AG09319 (cell line): ENCODE data around the gene VPS33A.

Experiments used
- DNase-seq: peaks from one replicate; pipeline ENCODE4 v3.0.0-alpha.2; 2010; ENCODE audit warnings: low read depth; ENCODE audit errors: extremely low read depth
- TF ChIP-seq, protein P1 (sequence below): IDR thresholded peaks from 2 replicates; pipeline ENCODE4 v1.5.1; 2011; ENCODE audit warnings: low read depth, mild to moderate bottlenecking, inconsistent platforms, low read length, moderate library complexity

The VPS33A gene

DNA sequence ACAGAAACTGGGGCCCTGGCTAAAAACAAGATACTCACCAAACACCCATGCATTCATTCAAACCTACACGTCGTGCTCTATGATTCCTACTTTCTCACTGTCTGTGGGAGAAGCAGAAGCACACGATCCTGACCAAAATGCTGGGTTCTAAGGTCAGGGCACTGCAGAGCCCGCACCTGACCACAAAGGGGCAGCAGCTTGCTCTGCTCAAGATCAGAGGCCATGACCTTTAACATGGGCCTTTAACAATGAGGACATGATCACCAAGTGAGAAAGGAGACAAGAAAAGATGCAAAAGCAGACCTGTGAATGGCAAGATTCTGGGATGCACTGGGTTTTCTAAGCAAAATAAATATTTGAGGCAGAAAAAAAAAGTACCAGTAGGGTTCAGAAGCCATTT is 40.1 kb upstream of the VPS33A start:
- TF ChIP-seq, protein P1, sequence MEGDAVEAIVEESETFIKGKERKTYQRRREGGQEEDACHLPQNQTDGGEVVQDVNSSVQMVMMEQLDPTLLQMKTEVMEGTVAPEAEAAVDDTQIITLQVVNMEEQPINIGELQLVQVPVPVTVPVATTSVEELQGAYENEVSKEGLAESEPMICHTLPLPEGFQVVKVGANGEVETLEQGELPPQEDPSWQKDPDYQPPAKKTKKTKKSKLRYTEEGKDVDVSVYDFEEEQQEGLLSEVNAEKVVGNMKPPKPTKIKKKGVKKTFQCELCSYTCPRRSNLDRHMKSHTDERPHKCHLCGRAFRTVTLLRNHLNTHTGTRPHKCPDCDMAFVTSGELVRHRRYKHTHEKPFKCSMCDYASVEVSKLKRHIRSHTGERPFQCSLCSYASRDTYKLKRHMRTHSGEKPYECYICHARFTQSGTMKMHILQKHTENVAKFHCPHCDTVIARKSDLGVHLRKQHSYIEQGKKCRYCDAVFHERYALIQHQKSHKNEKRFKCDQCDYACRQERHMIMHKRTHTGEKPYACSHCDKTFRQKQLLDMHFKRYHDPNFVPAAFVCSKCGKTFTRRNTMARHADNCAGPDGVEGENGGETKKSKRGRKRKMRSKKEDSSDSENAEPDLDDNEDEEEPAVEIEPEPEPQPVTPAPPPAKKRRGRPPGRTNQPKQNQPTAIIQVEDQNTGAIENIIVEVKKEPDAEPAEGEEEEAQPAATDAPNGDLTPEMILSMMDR: no peak; the same call in 1 of the 2 replicates

DNA sequence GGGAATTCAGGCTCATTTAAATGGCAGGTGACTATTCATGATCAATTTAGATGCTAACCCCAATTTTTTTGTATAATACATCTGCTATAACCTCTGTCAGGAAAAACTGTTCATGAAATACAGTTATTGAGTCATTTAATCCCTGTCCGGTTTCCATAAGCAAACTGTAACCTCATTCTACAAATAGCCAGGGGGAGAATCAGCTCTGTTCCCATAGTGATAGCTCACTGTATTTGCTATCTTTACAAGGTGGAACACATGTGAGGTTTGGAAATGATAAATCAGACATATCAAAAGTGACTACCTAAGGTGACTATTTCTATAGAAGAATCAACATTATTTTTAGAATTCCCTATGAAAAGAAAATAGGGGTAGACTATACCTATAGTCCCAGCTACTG is 38.6 kb upstream of the VPS33A start:
- TF ChIP-seq, protein P1: no peak
- no peak for DNase-seq

More for the DNA sequence above, 40.1 kb upstream of the VPS33A start:
- DNase-seq: no peak

DNA sequence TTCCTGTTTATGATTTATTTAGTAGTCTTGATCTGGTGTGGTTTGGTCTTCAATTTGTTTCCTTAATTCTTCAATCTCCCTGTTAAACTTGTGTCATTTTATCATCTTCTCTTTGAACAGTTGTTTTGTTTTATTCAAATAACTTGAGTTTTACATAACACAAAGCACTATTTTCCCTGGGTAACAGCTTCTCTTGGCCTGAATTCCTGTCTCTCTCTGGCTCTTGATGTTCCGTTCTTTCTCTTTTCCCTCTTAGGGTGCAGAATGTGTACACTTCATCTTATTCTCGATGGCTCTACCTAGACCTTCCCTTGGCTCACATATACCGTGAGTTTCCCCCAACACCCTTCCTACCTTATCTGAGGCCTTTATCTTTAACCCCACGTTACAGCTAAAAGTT is 36.8 kb upstream of the VPS33A start:
- no peak for DNase-seq
- TF ChIP-seq, protein P1: no peak

DNA sequence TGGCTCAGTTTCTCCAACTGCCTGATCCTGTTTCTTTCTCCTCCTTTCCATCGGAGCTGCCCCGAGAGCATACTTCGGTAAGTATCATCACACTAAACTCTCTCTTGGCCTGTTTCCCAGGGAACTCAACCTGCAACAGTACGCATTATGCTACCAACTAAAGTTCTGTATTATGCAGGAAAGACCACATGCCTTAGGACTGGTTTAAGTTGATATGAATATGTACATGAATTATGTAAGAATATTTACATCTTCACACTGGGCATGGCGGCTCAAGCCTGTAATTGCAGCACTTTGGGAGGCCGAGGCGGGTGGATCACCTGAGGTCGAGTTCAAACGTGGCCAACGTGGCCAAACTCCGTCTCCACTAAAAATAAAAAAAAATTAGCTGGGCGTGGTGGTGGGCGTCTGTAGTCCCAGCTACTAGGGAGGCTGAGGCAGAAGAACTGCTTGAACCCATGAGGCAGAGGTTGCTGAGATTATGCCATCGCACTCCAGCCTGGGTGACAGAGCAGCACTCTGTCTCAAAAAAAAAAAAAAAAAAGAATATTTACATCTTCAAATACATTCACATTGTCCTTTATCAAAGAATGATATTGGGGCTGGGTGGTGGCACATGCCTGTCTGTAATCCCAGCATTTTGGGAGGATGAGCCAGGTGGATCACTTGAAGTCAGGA is 31.9 kb upstream of the VPS33A start:
- TF ChIP-seq, protein P1: no peak
- no peak for DNase-seq

DNA sequence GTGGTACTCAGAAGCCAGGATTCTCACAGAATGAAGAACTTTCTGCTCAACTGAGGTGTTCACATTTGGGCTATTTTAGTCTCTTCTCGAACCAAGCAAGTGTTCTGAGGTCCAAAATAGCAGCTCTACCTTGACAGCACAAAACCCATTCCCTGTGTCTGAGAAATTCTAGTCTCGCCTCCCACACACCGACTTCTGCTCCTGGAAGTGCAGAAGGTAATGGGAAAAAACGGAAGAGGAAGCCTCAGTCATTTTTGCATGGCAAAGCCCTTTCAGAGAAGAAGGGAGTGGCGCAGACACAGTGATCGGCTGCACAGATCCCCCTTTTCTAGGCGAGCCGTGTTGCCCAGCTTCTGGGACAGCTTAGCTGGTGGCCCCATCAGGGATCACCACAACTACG is 31.2 kb upstream of the VPS33A start:
- no peak for DNase-seq
- TF ChIP-seq, protein P1: no peak

DNA sequence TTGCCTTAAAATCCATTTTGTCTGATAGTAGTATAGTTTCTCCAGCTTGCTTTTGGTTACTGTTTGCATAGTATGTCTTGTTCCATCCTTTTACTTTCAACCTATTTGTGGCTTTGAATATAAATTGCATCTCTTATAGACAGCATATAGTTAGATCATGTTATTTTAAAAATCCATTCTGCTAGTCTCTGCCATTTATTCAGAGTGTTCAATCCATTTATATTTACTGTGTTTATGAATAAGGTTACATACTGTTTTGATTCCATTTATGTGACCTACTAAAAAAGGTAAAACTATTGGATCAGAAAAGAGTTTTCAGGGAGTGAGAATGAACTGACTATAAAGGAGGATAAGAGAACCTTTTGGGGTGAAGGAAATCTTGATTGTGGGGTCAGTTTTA is 29.6 kb upstream of the VPS33A start:
- DNase-seq: no peak
- TF ChIP-seq, protein P1: no peak

DNA sequence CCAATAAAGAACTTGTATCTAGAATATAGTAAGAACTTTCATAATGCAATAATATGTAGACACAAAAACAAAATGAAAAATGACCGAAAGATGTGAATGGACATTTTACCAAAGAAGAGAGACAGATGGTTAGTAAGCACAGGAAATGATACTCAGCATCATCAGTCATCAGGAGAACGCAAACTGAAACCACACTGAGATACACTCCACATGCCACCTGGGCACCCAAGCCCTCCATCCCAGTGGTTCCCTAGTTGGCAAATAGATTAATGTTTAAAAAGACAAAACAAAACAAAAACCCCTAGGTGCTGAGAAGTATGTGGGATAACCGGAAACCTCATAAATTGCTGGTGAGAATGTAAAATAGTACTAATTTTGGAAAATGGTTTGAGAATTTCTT is 26.8 kb upstream of the VPS33A start:
- DNase-seq: no peak
- TF ChIP-seq, protein P1: no peak
